Hematopoietic multipotent progenitor cell treated with erythropoietin and hydrocortisone succinate and interleukin-3 and kit ligand, for 15 days (in vitro differentiated cells): ENCODE data around the gene UBR3.
A peak's percentile ranks its signal among the peaks of the same experiment; 100 is the strongest.
"Not testable (repeated sequence)": the region's sequence is repeated elsewhere in the genome, so short reads cannot be mapped to it uniquely, and the experiment has no call there.

Experiments
- DNase-seq: peaks from one replicate; pipeline ENCODE4 v3.0.0-alpha.2; 2015; ENCODE audit warnings: low spot score

UBR3 gene

DNA sequence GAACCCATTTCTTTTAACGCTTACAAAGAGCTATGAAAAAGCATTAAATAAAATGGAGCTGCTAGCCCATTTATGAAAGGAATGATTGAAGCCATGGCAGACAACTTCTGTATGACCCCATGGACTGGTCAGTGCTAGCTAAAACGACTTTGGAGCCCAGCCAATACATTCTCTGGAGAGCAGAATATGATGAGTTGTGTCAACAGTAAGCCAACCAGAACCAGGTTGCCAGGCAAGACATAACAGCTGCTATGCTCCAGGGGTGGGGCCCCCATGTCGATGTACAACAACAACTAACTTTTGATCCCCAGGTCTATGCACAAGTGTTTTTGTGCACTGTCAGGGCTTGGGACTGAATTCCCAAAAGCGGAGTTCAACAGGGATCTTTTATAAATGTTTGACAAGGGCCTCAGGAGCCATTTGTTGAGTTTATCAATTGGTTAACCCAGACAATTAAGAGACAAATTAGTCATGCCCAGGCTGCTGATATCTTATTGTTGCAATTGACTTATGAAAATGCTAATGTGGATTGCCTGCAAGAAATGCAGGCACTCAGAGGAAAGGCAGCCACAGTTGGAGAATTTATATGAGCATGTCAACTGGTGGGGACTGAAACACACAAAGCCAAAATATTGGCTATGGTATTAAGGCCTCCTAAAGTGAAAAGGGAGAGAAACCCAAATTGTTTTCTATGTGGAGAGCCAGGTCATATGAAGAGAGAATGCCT, 286.1 kb downstream of the UBR3 start:
- no peak for DNase-seq

DNA sequence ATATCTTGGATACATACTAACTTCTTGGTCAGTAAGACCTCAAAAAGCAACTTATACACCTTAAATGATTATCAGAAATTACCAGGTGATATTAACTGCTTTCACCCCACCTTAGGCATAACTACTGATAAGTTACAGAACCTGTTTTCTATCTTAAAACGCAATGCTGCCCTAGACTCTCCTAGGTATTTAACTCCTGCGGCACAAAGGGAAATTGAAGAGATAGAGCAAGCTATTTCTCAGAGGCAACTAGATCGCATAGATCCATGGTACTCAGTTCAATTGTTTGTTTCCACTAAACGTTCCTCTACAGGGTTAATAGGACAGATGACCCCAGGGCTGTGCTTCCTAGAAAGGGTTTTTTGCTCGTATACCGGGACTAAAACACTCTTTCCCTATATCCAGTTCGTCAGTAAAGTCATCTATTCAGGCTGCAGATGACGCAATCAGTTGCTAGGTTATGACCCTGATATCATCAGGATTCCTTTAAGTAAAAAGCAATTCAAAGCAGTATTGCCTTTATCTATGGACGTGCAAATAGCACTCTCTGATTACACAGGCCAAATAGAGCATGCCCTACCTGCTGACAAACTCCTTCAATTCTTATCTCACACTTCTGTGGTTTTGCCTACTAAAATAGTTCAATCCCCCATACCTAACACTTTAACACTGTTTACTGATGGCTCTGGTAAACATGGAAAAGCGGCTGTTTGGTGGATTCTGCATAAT, 288.4 kb downstream of the UBR3 start:
- no peak for DNase-seq

DNA sequence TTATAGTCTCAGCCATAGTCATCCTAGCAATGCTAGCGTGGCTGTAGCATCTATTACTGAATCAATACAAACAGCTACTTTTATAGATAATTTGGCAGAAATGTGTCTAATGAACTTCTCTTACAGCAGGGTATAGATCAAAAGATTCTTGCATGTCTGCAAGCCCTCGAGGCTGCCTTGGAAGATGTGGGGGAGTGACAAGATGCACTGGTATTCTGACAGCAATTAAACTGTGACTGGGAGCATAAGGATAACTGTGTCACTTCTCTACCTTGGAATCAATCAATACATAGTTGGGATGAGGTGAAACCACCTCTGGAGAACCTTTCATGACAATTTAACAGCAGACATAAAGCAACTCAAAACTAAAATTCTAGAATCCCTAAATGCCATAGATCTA, 291.4 kb downstream of the UBR3 start:
- no peak for DNase-seq

DNA sequence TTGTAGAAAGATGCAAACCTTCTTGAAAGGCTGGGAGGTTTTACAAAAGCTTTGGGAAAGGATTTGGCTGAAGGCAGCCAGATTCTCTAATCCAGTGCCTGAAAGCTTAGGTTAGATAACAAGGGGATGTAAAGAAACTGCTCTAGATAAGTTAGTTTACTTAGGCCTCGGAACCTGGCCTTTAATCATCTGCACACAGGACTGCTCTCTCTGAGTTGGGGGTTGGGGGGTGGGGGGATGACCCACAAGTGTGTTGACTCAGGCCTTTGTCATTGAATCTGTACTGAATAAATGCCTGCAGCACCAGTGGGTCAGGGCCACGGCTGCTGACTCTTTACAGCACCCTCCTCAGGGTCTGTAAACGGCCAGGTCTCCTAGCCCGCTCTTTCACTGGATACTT, 292.1 kb downstream of the UBR3 start:
- not testable (repeated sequence) for DNase-seq

DNA sequence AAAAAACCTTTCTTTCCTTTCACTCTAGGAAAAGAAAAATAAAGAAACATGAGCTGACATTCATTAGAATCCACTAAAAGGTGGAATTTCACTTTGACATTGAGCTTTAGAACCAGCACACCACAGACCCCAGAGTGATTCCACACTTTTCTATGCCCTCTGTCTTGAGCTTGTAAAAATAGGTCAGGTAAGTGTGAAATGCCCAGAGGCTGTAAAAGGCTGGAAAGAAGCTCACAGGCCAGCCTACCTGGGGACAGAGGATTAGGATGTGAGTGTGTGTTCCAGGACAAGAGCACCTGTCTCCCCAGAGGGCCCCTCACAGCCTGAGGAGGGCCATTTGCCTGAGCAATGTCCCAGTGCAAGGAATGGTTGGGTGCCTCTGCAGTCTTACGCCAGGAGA, 294.4 kb downstream of the UBR3 start:
- no peak for DNase-seq

DNA sequence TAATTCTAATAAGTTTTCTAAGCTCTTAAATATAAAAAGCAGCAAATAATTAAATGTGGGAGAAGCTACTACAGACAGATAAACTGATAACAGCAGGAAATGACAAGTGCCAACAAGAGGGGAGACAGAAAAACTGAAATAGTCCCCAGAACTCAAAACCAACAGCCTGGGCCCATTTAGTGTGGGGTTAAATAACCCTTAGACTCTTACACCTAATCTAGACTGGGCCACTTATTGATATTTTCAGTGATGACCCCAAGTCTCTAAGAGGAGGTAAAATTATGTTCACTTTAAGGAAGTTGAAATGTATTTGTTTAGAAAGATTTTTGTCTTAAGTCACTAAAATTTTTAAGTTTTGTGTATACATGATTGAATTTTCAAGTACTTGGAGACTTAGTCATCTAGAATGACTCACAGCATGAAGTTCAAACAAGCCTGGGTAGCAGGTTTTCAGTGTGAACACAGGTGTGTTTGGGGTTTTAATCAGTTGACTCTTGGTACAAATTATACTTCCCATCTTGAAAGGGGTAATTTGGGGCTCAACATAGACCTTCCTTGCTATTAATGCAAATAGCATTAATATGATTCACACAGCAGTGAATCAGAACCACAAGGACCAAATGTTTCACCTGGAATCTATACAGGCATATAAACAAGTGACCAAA, 295.8 kb downstream of the UBR3 start:
- DNase-seq, result no peak

DNA sequence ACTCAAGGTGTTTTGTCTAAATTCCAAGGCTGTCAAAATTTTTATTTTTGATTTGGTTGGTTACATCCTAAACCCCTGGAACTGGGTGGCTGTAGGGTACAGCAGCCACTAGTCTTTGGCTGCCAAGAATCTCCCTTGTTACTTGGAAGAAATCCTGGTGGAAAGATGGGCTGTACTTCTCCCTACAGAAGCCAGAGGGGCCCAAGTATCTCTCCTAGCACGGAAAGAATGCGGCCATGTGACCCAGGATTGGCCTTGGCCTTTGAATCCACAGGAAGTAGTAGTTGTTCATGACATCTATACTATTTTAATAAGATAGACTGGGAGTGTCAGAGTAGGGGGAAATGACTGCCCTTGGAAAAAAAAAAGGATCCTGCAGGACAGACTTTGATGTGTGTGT, 296.3 kb downstream of the UBR3 start:
- no peak for DNase-seq

DNA sequence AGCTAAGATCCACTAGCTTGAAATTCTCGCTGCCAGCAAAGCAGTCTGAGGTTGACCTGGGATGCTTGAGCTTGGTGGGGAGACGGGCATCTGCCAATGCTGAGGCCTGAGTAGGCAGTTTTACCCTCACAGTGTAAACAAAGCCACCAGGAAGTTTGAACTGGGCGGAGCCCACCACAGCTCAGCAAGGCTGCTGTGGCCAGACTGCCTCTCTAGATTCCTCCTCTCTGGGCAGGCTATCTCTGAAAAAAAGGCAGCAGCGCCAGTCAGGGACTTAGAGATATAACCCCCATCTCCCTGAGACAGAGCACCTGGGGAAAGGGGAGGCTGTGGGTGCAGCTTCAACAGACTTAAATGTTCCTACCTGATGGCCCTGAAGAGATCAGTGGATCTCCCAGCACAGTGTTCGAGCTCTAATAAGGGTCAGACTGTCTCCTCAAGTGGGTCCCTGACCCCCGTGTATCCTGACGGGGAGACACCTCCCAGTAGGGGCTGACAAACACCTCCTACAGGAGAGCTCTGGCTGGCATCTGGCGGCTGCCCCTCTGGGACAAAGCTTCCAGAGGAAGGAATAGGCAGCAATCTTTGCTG, 299.0 kb downstream of the UBR3 start:
- DNase-seq, result peak; percentile 62
